Measurements from ENCODE around the gene ELFN1. TPM values are rescaled to one million over a fixed set of nuclear protein-coding genes. Genes with fewer than 3 reads are reported as not detected.

The ELFN1 gene
- total RNA-seq, 1 donor from 2014 or later, result under 0.01 TPM

DNA sequence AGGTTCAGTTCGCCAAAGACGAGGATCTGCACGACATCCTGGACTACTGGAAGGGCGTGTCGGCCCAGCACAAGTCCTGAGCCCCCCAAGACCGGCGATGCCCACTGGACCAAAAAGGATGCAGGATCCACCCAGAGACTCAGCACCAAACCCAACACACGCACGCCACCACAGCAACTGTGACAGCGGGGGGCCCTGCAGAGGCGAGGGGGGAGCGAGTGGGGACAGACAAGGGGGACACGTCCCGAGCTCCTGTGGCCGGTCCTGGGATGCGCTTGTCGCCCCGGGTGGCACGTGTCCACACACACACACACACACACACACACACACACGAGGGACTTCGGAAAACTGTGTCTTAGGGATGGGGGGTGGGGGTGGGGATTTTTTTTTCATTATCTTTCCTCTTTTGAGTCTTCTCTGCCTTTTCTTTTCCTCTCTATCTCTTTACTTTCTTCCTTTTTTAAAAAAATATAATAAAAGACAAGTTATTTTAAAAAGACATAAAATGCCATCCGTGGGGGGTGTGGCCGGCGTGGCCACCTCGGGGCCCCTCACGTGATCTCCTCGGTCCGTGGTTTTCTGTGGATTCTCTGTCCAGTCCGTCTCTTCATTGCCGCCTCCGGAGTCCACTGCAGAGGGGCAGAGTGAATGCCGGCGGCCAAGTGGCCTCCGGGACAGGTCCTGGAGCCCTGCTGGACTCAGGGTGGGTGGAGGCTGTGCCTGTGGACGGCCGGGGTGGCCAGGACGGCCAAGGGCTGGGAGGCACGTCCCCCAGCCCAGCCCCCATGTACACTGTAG, 77.1 kb downstream of the ELFN1 start:
- DNase-seq (ENCODE audit: low read depth), result no peak
- no peaks in the 10 kb centered on the region for H3K27me3 ChIP-seq (ENCODE audit: control insufficient read depth, insufficient read depth, low read length)
- no peaks in the 10 kb centered on the region for H3K36me3 ChIP-seq (ENCODE audit: control insufficient read depth, insufficient read depth, low read length)
- no peak for FAIRE-seq
- H3K4me3 ChIP-seq (ENCODE audit: low read depth, low read length), result no peak overlapping the region
- TF ChIP-seq, protein P1, sequence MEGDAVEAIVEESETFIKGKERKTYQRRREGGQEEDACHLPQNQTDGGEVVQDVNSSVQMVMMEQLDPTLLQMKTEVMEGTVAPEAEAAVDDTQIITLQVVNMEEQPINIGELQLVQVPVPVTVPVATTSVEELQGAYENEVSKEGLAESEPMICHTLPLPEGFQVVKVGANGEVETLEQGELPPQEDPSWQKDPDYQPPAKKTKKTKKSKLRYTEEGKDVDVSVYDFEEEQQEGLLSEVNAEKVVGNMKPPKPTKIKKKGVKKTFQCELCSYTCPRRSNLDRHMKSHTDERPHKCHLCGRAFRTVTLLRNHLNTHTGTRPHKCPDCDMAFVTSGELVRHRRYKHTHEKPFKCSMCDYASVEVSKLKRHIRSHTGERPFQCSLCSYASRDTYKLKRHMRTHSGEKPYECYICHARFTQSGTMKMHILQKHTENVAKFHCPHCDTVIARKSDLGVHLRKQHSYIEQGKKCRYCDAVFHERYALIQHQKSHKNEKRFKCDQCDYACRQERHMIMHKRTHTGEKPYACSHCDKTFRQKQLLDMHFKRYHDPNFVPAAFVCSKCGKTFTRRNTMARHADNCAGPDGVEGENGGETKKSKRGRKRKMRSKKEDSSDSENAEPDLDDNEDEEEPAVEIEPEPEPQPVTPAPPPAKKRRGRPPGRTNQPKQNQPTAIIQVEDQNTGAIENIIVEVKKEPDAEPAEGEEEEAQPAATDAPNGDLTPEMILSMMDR (IDR thresholded peaks at IDR 0.05; ENCODE audit: insufficient read depth, low read length, severe bottlenecking), result no peak

DNA sequence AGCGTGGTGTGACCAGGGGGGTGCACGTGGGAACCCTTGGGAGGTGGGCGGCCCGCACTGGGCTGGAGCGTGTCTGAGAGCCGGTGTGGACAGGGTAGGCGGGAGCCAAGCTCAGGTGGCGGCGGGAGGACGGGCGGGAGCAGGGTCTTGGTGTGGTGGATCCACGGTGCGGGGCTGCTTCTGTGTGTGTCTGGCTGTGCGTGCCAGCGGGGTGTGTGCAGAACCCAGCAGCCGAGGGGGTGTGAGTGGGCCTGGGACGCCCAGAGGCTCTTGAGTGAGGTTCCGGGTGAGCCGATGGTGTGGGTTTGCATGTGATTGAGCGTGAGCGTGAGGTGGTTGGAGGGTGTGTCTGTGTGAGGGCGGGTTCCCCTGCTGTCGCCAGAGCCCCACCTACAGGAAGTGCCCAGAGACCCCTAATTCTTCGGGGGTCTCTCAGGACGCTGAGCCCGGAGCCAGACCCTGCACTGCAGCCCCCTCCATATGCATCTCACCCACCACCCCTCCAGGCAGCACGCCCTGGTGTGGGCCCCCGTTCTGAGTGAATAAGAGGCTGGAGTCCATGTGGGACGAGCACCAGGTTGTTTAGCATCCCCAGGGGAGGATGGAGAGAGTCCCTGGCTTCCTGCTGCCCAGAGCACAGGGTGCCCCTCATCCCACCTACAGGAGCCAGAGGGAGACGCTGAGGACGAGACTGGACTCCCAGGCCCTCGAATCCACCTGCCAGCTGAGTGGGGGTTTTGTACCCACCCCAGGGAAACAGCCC, 78.2 kb downstream of the ELFN1 start:
- TF ChIP-seq, protein P1 (IDR thresholded peaks at IDR 0.05; ENCODE audit: insufficient read depth, low read length, severe bottlenecking), result no peak
- H3K4me3 ChIP-seq (ENCODE audit: low read depth, low read length), result no peak overlapping the region
- H3K27me3 ChIP-seq (ENCODE audit: control insufficient read depth, insufficient read depth, low read length), result no peaks in the 10 kb centered on the region
- no peak for DNase-seq (ENCODE audit: low read depth)
- H3K36me3 ChIP-seq (ENCODE audit: control insufficient read depth, insufficient read depth, low read length), result no peaks in the 10 kb centered on the region
- no peak for FAIRE-seq

DNA sequence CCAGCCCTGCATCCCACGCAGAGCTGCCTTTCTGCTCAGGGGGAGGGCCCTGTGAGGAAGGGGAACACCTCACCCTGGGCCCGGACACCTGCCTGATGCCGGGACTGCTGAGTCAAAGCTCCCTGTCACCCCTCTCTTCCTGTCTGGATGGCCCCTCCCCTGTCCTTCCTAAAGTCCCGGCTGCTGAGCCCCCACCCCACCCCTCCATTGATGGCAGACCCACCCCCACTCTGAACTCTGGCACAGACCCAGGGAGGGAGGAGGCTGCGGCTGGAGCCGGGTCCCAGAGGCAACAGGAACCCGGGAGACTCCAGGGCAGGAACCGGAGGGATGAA, 78.7 kb downstream of the ELFN1 start:
- TF ChIP-seq, protein P1 (IDR thresholded peaks at IDR 0.05; ENCODE audit: insufficient read depth, low read length, severe bottlenecking), result no peak
- Histone ChIP-seq H3K4me3 (ENCODE audit: low read depth, low read length) (no peak overlapping the region), H3K27me3 (ENCODE audit: control insufficient read depth, insufficient read depth, low read length) (no peaks in the 10 kb centered on the region), H3K36me3 (ENCODE audit: control insufficient read depth, insufficient read depth, low read length) (no peaks in the 10 kb centered on the region)
- FAIRE-seq, result no peak
- DNase-seq (ENCODE audit: low read depth), result no peak

DNA sequence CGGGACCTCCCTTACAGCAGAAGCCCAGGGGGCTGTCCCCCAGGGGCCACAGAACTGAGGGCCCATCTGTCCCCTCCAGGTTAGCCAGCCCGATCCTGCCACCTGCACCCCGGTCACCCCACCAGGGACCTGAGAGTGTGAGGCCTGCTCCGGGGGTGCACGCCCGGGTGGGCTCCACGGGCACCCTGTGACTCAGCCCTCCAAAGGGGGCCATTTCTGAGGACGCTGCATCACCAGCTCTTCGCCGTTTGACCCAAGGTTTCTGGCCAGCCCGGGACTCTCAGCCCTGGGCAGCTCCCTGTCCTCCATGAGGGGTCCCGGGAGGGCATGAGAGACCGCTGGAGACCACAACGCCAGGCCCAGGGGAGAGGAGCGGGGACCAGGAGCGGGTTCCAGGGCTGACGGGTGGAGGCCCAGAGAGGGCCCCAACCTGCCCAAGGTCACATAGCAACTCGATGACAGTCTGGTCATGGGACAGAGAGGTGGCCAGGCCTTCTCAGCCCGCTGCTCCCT, 79.3 kb downstream of the ELFN1 start:
- no peak for FAIRE-seq
- no peaks in the 10 kb centered on the region for H3K27me3 ChIP-seq (ENCODE audit: control insufficient read depth, insufficient read depth, low read length)

DNA sequence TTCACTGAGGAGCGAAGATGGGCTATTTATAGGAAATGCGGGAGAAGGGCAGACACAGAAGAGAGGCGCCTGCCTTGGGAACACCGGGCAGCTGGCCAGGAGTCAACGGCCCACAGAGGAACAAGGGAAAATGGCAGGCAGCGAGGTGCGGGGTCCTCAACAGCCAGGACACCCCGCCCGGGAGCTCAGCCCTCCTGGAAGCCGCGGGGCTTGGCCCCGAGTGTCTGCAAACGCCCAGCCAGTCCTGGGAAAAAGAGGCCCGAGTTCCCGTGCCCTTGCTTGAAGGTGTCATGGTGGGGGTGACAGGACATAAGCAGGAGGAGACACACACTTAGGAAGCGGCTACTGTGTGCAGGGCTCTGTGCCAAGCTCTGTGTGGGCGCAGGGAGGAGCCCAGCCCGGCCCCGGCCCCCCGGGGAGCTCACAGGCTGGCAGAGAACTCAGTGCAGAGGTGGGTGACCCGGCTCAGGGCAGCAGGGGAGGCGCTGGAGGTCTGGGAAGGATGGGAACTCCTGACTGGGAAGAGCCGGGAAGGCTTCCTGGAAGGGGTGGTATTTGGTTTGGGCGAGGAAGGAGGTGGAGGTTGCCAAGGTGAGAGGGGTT, 79.9 kb downstream of the ELFN1 start:
- FAIRE-seq, result no peak
- Histone ChIP-seq H3K36me3 (ENCODE audit: control insufficient read depth, insufficient read depth, low read length) (no peaks in the 10 kb centered on the region), H3K4me3 (ENCODE audit: low read depth, low read length) (no peak overlapping the region), H3K27me3 (ENCODE audit: control insufficient read depth, insufficient read depth, low read length) (no peaks in the 10 kb centered on the region)
- no peak for DNase-seq (ENCODE audit: low read depth)
- TF ChIP-seq, protein P1 (IDR thresholded peaks at IDR 0.05; ENCODE audit: insufficient read depth, low read length, severe bottlenecking), result no peak

More for the DNA sequence above, 79.3 kb downstream of the ELFN1 start:
- H3K36me3 ChIP-seq (ENCODE audit: control insufficient read depth, insufficient read depth, low read length), result no peaks in the 10 kb centered on the region
- no peak overlapping the region for H3K4me3 ChIP-seq (ENCODE audit: low read depth, low read length)
- DNase-seq (ENCODE audit: low read depth), result no peak
- TF ChIP-seq, protein P1 (IDR thresholded peaks at IDR 0.05; ENCODE audit: insufficient read depth, low read length, severe bottlenecking), result no peak

Measured in bronchial epithelial cell (primary cell).